Measurements from ENCODE around the gene EEF1AKMT4. TPM values are rescaled to one million over a fixed set of nuclear protein-coding genes. Genes with fewer than 3 reads are reported as not detected.

Gene EEF1AKMT4
- total and polyA plus RNA-seq, 10 of the 15 experiments (the other 5 are each of a cell fraction or from before 2014, with no cell fraction given): 7.5 to 26.8 (median 18.3) TPM

GRCh38 chr3:184248454-184249411 is 739 bp upstream of the EEF1AKMT4 start, which contains the start of gene ALG3 (continued):
- TF ChIP-seq NFYB (IDR thresholded peaks at IDR 0.05; ENCODE audit: insufficient read depth, low read depth, low read length): no peak
- TF ChIP-seq BCL3 (IDR thresholded peaks at IDR 0.05; ENCODE audit: borderline replicate concordance, insufficient read depth, low read depth, low read length, poor library complexity, severe bottlenecking): no peak
- no peak for TF ChIP-seq FOS (IDR thresholded peaks at IDR 0.05; ENCODE audit: borderline replicate concordance, extremely low read depth, insufficient read length)
- 0 out of 2 replicates have a peak, but pooled peaks have one; percentile 65 for TF ChIP-seq CREB1 (IDR thresholded peaks at IDR 0.05; ENCODE audit: low read depth)
- TF ChIP-seq HDGF (IDR thresholded peaks at IDR 0.05): no peak
- TF ChIP-seq YBX1 (IDR thresholded peaks at IDR 0.05): no peak
- peak; percentile 6 for TF ChIP-seq PBX3 (IDR thresholded peaks at IDR 0.05; ENCODE audit: insufficient replicate concordance, low read depth, low read length)
- peak; percentile 79 for TF ChIP-seq POLR2AphosphoS2 (IDR thresholded peaks at IDR 0.05; ENCODE audit: low read depth, low read length)
- peak; percentile 65 for TF ChIP-seq NR2C1 (IDR thresholded peaks at IDR 0.05)
- TF ChIP-seq GABPA (IDR thresholded peaks at IDR 0.05; ENCODE audit: low read depth): peak; percentile 91
- TF ChIP-seq RELB (IDR thresholded peaks at IDR 0.05; ENCODE audit: low read depth): peak; percentile 90
- no peak for TF ChIP-seq CTCF (IDR thresholded peaks at IDR 0.05 in 2 of 3, conservative IDR thresholded peaks at IDR 0.05 in 1 of 3; ENCODE audit: control insufficient read depth in 2 of 3, extremely low read depth in 1 of 3, insufficient read depth in 1 of 3, low read depth in 3 of 3, low read length in 3 of 3)
- TF ChIP-seq NFIC (IDR thresholded peaks at IDR 0.05; ENCODE audit: low read depth, low read length): 0 out of 2 replicates have a peak, but pooled peaks have one; percentile 33
- TF ChIP-seq YY1 (IDR thresholded peaks at IDR 0.05; ENCODE audit: low read depth, low read length): peak; percentile 99
- TF ChIP-seq USF2 (IDR thresholded peaks at IDR 0.05; ENCODE audit: borderline replicate concordance, low read depth, low read length): no peak
- no peak for TF ChIP-seq PKNOX1 (IDR thresholded peaks at IDR 0.05)
- TF ChIP-seq PAX5 (IDR thresholded peaks at IDR 0.05; ENCODE audit: borderline replicate concordance, low read depth, low read length): no peak
- no peak for TF ChIP-seq RELA (IDR thresholded peaks at IDR 0.05; ENCODE audit: borderline replicate concordance, partially characterized antibody)
